GM19035 (cell line): Measurements from ENCODE around the gene WFDC10A.
"Not testable (repeated sequence)": the region's sequence is repeated elsewhere in the genome, so short reads cannot be mapped to it uniquely, and the experiment has no call there.

Source experiments
- ATAC-seq: cut with Tn5 transposase; IDR thresholded peaks from one replicate; pipeline ENCODE4 v1.9.1; 2021; ENCODE audit not compliant: unreplicated experiment

Gene WFDC10A

GRCh38 chr20:45647441-45648050 lies 18.0 kb downstream of the WFDC10A start:
- no peak for ATAC-seq

GRCh38 chr20:45649312-45649863 lies 19.8 kb downstream of the WFDC10A start:
- ATAC-seq, result no peak

GRCh38 chr20:45651726-45652125 lies 22.2 kb downstream of the WFDC10A start:
- not testable (repeated sequence) for ATAC-seq

GRCh38 chr20:45657038-45657437 lies 27.5 kb downstream of the WFDC10A start:
- ATAC-seq, result not testable (repeated sequence)

GRCh38 chr20:45670139-45670538 lies 40.6 kb downstream of the WFDC10A start, which contains the start of gene WFDC11:
TSS of gene WFDC11 (minus strand) at chr20:45670239. CDS start at chr20:45650600, 19,639 bp downstream.
- no peak for ATAC-seq

- no peak for ATAC-seq
Observed at GRCh38 chr20:45672765-45673164, 43.2 kb downstream of the WFDC10A start.

GRCh38 chr20:45679650-45680049 lies 50.1 kb downstream of the WFDC10A start:
- ATAC-seq, result no peak
